Naive thymus-derived CD8-positive, alpha-beta T cell (primary cell): ENCODE measurements around the gene SPSB1. TPM values are rescaled to one million over a fixed set of nuclear protein-coding genes. Genes with fewer than 3 reads are reported as not detected.

ENCODE experiments used
- ATAC-seq, 2 donors: fragments of 150-1000 bp; cut with Tn5 transposase in 1 of 2; sonication (Bioruptor Pico), chemical (Tn5 transposase) in 1 of 2; 1 replicate in 1 of 2; 2 replicates in 1 of 2; pipeline ENCODE4 v1.10.0; 2021; ENCODE audit warnings: mild to moderate bottlenecking in 2 of 2, moderate library complexity in 2 of 2
- POLR2A ChIA-PET: fragments of 350-600 bp; sonication (Branson Sonifier 250); formaldehyde crosslinking; loops from one replicate; lab custom pipeline; 2021; ENCODE audit warnings: antibody characterized with exemption; lab: Charles Lee
- DNase-seq, 10 donors: peaks; one replicate each; pipeline versions ENCODE4 v3.0.0 to v3.0.0-alpha.2; 2020 to 2022
- H3K27ac Mint-ChIP-seq, 10 donors: one replicate each; pipeline ENCODE4 v1.8.0; 2020 to 2022; ENCODE audit warnings: mild to moderate bottlenecking in 10 of 10, mixed read lengths in 10 of 10, moderate library complexity in 4 of 10, inconsistent platforms in 1 of 10
- H3K27me3 Mint-ChIP-seq, 5 donors: one replicate each; pipeline ENCODE4 v1.8.0; 2021 to 2022; ENCODE audit warnings: mixed read lengths in 5 of 5
- H3K36me3 Mint-ChIP-seq, 3 donors: one replicate each; pipeline ENCODE4 v1.8.0; 2020 to 2022; ENCODE audit warnings: mixed read lengths in 3 of 3, mild to moderate bottlenecking in 2 of 3, inconsistent platforms in 1 of 3
- H3K4me1 Mint-ChIP-seq, 4 donors: one replicate each; pipeline ENCODE4 v1.8.0; 2021 to 2022; ENCODE audit warnings: mixed read lengths in 4 of 4
- H3K4me3 Mint-ChIP-seq, 10 donors: one replicate each; pipeline ENCODE4 v1.8.0; 2020 to 2022; ENCODE audit warnings: mild to moderate bottlenecking in 10 of 10, mixed read lengths in 10 of 10, moderate library complexity in 6 of 10, inconsistent platforms in 1 of 10
- H3K9me3 Mint-ChIP-seq, 9 donors: one replicate each; pipeline ENCODE4 v1.8.0; 2020 to 2022; ENCODE audit warnings: mixed read lengths in 9 of 9, mild to moderate bottlenecking in 3 of 9, inconsistent platforms in 1 of 9, moderate library complexity in 1 of 9
- polyA plus RNA-seq, 3 donors: library from polyadenylated mRNA; unstranded; fragments of 300-500 nt; fragmentation: Illumina TruSeq; gene quantifications; one replicate each; pipeline ENCODE4 v1.2.3, GENCODE V29; 2021
- total RNA-seq, 8 experiments: library from RNA in 2 of 8; stranded (reverse) in 2 of 8; gene quantifications; one replicate each; pipeline ENCODE4 v1.2.3 and lab custom pipeline; 2021 to 2026

The SPSB1 gene
- total and polyA plus RNA-seq, 5 experiments from 2014 or later, result 0.44 to 1.7 (median 1.5) TPM

DNA sequence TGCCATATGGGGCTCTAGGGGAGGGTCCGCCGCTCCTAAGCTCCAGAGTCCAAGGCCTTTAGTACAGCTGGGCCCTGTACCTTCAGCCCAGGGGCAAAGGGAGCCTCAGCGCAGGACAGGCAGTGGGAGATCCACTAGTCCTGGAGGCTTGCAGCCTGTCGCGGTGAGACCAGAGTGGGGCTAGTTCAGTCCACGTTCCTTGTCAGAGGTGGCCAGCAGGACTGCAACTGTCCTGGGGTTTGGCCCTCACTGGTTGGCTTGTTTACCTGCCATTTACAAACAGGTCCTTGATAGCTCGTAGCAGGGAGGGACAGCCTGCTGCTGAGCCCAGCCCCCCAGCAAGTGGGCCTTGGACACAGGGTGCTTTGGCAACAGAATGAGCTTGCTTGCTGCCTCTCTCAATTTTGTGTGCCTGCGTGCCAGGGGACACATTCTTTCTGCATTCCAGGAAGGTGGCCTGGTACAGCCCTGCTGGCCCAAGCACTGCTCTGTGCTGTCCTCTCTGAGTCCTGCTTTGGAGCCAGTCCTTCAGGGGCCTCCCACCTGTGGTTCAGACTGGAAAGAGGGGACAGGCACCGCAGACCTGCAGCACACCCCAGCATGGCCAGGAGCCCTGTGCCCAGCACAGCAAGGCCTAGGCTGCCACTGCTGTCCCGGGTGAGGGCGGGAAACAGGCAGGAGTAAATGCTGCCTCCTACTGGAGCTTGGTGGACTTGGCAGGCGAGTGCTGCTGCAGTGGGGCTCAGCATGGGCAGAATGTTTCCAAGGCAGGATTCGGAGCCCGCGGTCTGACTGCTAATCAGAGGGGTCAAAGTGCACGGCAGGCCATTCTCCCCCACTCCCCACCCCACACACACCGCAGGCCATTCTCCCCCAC lies 42.9 kb upstream of the SPSB1 start:
- Mint-ChIP-seq H3K4me3 (no peak overlapping the region), H3K27me3 (no peaks in the 10 kb centered on the region), H3K36me3 (peaks cover 0 to 44% (median 2%) of the 10 kb centered on the region in 3 donors), H3K9me3 (no peaks in the 10 kb centered on the region), H3K27ac (no peak overlapping the region), H3K4me1 (peaks cover 12 to 27% (median 17%) of the 10 kb centered on the region in 4 donors)
- POLR2A ChIA-PET, result interaction anchor here (1.6 kb wide), 1 partner anchor 15 kb away, joined by 3 read pairs; the partner anchor contains the start of gene H6PD
- ATAC-seq (peak in 1 of 2 donors; percentile 35), DNase-seq (peak in 1 of 10 donors; percentile 17)

DNA sequence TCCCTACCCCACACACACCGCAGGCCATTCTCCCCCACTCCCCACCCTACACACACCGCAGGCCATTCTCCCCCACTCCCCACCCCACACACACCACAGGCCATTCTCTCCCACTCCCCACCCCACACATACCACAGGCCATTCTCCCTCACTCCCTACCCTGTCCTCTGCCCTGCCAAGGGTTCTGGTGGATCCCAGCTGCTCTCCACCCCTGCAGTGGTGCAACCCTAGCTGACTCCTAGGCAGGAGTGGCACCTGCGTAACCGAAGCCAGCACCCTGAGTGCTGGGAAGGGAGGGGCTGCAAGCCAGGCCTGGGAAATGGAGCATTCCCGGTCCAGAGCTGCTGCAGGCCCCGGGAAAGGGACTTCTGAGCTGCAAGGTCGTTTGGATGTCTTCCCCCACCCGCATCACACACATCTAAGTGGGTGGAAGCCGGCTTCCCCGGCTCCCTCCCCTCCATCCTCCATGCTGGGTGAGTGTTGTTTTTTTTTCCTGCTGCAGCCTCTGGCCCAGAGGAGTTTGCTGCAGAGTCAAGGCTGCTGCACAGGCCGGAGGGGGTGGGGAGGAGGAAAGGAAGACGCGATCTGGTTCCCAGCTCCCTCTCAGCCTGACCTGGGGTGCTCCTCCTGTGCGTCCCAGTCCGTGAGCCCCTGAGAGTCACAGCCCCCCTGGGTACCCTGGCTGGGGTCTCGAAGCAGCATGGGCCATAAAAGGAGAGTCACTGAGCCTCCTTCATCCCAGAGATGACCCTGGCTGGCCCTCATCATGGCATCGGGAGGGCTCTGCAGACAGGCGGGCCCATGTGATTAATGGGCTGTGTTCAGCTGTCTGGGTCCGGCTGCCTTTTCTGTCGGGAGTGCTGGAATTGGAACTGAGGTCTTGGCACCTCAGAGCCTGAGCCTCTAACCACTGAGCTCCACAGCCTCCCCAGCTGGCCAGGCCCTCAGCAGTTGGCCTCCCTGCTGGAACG lies 42.0 kb upstream of the SPSB1 start:
- Mint-ChIP-seq H3K27me3 (no peaks in the 10 kb centered on the region), H3K4me3 (no peak overlapping the region), H3K27ac (no peak overlapping the region), H3K9me3 (no peaks in the 10 kb centered on the region), H3K36me3 (peaks cover 0 to 40% (median 2%) of the 10 kb centered on the region in 3 donors), H3K4me1 (peaks cover 12 to 25% (median 17%) of the 10 kb centered on the region in 4 donors)
- DNase-seq (peak in 1 of 10 donors; percentile 58), ATAC-seq (no peak)
- POLR2A ChIA-PET, result interaction anchor here (0.6 to 1.6 kb wide), 2 partner anchors 16 to 18 kb away, joined by 3 to 5 read pairs; partner anchors contain the start of gene H6PD

DNA sequence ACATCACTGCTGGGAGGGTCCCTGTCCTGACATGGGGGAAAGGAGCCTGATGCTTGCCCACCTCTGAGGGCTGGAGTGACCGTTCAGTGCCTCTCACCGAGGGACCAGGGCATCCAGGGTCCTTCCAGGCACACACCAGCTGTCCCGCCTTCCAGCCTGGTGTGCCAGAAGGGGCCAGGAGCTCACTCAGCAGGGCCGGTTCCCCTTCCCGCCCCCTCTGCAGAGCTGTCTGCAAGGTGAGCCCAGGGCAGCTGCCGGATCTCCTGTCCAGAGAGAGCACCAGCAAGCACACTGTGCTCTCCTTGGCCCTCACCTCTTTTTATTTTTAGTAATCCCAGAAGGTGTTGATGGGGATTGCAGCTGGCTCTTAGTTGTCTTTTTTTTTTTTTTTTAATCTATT lies 41.2 kb upstream of the SPSB1 start:
- Mint-ChIP-seq H3K27ac (no peak overlapping the region), H3K9me3 (no peaks in the 10 kb centered on the region), H3K36me3 (peaks cover 0 to 35% (median 2%) of the 10 kb centered on the region in 3 donors), H3K4me1 (peaks cover 12 to 21% (median 16%) of the 10 kb centered on the region in 4 donors), H3K27me3 (no peaks in the 10 kb centered on the region), H3K4me3 (no peak overlapping the region)
- POLR2A ChIA-PET, result interaction anchor here (0.6 kb wide), 1 partner anchor 17 kb away, joined by 5 read pairs; no protein-coding TSS in a partner anchor
- no peak for ATAC-seq
- DNase-seq, result peak in 1 of 10 donors; percentile 50

DNA sequence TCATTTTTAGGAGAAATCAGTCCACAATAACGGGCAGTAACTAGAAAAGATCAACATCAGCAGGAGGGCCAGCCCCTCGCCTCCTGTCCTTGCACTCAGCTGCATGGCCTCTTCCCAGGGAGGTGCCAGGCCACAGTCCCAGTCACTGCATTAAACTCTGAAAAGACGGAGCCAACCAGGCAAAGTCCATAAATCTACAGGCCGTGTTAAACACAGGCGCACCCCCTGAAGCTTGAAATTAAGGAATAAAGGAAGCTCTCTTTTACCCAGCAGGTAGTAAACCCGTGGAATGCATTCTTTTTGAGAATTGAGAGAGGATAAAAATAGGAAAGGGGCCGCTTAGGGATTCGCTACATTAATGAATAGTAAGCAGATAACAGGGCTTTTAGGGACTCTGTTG lies 39.7 kb upstream of the SPSB1 start:
- Mint-ChIP-seq H3K27ac (no peak overlapping the region), H3K4me3 (no peak overlapping the region), H3K36me3 (peaks cover 0 to 34% (median 2%) of the 10 kb centered on the region in 3 donors), H3K9me3 (no peaks in the 10 kb centered on the region), H3K4me1 (peaks cover 12 to 28% (median 23%) of the 10 kb centered on the region in 4 donors), H3K27me3 (no peaks in the 10 kb centered on the region)
- DNase-seq, result no peak
- no peak for ATAC-seq
- POLR2A ChIA-PET, result interaction anchor here (0.7 kb wide), 2 partner anchors 15 to 18 kb away, joined by 3 to 4 read pairs; partner anchors contain the start of gene H6PD

DNA sequence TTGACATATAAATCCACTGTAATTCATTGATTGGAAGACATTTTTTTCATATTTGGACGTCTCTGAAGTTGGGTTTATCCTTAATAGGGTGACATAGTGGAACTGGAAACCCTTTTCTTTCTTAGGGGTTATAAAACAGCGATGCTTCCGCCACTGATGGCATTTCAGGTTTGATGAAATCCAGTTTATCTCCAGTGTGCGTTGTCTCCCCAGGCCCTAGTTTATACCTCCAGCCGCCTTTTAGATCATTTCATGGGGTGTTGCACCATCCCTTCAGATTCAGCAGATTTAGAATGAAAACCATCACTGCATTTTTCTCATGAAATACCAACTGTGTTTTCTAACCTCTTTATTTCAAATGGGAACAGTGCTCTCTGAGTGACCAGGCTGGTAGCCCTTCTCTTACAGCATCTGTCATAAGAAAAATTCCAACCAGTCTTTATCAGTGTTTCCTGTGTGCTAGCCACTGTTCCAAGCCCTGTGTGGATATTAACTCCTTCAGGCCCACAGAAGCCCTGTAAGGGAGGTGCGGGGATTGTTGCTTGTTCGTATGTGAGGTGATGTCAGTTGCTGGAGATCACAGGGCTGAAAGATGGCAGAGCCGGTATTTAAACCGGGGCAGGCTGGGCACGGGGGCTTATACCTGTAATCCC lies 39.1 kb upstream of the SPSB1 start:
- Mint-ChIP-seq H3K27me3 (no peaks in the 10 kb centered on the region), H3K4me1 (peaks cover 12 to 33% (median 28%) of the 10 kb centered on the region in 4 donors), H3K27ac (peak overlapping the region in 1 of 10 donors; percentile 31), H3K9me3 (no peaks in the 10 kb centered on the region), H3K36me3 (peaks cover 0 to 30% (median 2%) of the 10 kb centered on the region in 3 donors), H3K4me3 (no peak overlapping the region)
- no peak for ATAC-seq
- POLR2A ChIA-PET, result interaction anchor here (0.7 kb wide), 1 partner anchor 14 kb away, joined by 4 read pairs; no protein-coding TSS in a partner anchor
- no peak for DNase-seq

DNA sequence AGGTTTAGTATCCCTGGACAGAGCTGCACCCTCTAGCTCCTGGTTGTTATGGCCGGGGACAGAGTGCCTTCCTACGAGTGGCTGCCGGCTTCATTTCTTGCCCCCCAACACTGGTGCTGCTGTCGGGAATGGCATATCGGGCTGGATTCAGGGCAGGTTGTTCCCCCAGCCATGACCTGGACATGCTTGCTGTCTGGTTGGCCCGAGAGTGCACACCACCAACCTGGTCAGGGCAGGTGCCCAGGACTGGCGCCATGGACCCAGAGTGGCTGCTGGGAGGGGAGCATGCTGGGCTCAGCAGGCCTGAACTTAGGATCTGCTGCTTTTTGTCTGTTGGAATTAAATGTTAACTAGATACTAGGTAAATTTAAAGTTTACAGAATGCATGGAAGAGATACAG lies 36.4 kb upstream of the SPSB1 start:
- Mint-ChIP-seq H3K36me3 (peaks cover 0 to 27% (median under 1%) of the 10 kb centered on the region in 3 donors), H3K27ac (no peak overlapping the region), H3K9me3 (no peaks in the 10 kb centered on the region), H3K4me3 (no peak overlapping the region), H3K27me3 (no peaks in the 10 kb centered on the region), H3K4me1 (peaks cover 20 to 55% (median 47%) of the 10 kb centered on the region in 4 donors)
- ATAC-seq (no peak), DNase-seq (no peak)
- POLR2A ChIA-PET, result interaction anchor here (1.0 kb wide), 1 partner anchor 22 kb away, joined by 4 read pairs; the partner anchor contains the start of gene H6PD

DNA sequence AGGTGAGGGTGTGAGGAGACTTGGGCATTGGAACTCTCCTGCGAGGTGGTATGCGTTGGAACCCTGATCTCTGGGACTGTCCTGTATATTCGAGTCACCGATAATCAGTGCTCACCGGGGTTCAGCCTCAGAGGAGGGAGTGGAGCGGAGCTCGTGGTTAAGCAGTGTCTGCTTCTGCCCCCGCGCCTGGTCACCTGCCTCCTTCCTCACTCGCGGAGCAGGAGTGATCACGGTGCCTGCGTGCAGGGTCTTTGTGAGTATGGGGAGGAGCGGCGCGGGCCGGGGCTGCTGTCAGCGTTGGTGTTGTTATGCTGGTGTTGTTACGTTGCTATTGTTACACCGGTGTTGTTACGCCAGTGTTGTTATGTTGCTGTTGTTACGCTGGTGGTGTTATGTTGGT lies 34.8 kb upstream of the SPSB1 start:
- no peaks in the 10 kb centered on the region for H3K9me3 Mint-ChIP-seq
- ATAC-seq (no peak), DNase-seq (no peak)
- H3K27me3 Mint-ChIP-seq, result no peaks in the 10 kb centered on the region
- H3K36me3 Mint-ChIP-seq, result peaks cover 0 to 27% (median 3%) of the 10 kb centered on the region in 3 donors
- POLR2A ChIA-PET, result no interaction called here
- H3K4me3 Mint-ChIP-seq, result no peak overlapping the region
- peaks cover 20 to 55% (median 46%) of the 10 kb centered on the region in 4 donors for H3K4me1 Mint-ChIP-seq
- peak overlapping the region in 3 of 10 donors; percentile 20 to 78 (median 68) for H3K27ac Mint-ChIP-seq

DNA sequence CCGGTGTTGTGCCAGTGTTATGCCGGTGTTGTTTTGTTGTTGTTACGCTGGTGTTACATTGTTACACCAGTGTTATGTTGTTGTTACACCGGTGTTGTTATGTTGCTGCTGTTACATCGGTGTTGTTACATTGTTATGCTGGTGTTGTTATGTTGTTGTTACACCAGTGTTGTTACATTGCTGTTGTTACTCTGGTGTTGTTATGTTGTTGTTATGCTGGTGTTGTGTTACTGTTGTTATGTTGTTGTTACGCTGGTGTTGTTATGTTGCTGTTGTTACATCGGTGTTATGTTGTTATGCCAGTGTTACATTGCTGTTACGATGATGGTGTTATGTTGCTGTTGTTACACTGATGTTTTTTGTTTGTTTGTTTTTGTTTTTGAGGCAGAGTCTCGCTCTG lies 34.1 kb upstream of the SPSB1 start:
- Mint-ChIP-seq H3K9me3 (no peaks in the 10 kb centered on the region), H3K27me3 (no peaks in the 10 kb centered on the region), H3K4me1 (peaks cover 18 to 54% (median 44%) of the 10 kb centered on the region in 4 donors), H3K27ac (peak overlapping the region in 2 of 10 donors; percentile 6 to 26), H3K36me3 (peaks cover 0 to 27% (median 3%) of the 10 kb centered on the region in 3 donors), H3K4me3 (no peak overlapping the region)
- POLR2A ChIA-PET, result no interaction called here
- DNase-seq (no peak), ATAC-seq (no peak)

DNA sequence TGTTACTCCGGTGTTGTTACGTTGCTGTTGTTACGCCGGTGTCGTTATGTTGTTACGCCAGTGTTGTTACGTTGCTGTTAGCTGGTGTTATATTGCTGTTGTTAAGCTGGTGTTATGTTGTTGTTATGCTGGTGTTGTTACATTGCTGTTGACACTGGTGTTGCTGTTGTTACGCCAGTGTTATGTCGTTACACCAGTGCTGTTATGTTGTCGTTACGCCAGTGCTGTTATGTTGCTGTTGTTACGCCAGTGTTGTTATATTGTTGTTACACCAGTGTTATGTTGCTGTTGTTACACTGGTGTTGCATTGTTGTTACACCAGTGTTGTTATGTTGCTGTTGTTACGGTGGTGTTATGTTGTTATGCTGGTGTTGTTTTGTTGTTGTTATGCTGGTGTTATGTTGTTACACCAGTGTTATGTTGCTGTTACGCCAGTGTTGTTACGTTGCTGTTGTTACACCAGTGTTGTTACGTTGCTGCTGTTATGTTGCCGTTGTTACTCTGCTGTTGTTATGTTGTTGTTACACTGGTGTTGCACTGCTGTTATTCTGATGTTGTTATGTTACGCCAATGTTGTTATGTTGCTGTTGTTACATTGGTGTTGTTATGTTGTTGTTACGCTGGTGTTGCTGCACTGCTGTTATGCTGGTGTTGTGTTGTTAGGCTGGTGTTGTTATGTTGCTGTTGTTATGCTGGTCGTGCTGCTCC lies 32.5 kb upstream of the SPSB1 start:
- Mint-ChIP-seq H3K27me3 (no peaks in the 10 kb centered on the region), H3K27ac (peak overlapping the region in 2 of 10 donors; percentile 15 to 23), H3K4me1 (peaks cover 8 to 40% (median 36%) of the 10 kb centered on the region in 4 donors), H3K4me3 (no peak overlapping the region), H3K36me3 (peaks cover 0 to 35% (median 7%) of the 10 kb centered on the region in 3 donors), H3K9me3 (no peaks in the 10 kb centered on the region)
- ATAC-seq (no peak), DNase-seq (no peak)
- POLR2A ChIA-PET, result no interaction called here

DNA sequence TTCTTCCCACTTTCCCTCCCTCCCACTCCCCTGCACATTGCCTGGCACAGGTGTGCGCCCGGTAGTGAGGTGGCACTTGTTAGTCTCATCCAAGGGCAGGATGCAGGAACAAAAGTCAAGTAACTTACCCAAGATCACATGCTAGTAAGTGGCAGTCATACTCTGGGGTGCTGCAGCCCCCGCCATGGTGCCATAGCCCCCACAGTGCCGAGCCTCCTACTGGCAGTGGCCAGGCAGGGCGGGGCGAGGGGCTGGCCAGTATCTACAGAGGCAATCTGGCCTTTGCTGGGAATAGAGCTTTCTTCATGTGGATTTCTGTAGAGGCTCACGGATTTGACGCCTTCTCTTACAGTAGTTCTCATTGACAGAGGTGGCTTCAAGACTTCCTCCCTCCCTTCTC lies 31.2 kb upstream of the SPSB1 start:
- Mint-ChIP-seq H3K9me3 (no peaks in the 10 kb centered on the region), H3K4me3 (no peak overlapping the region)

More for the DNA sequence above, 31.2 kb upstream of the SPSB1 start:
- peak overlapping the region in 1 of 10 donors; percentile 2 for H3K27ac Mint-ChIP-seq
- H3K4me1 Mint-ChIP-seq, result peaks cover 8 to 41% (median 36%) of the 10 kb centered on the region in 4 donors
- peaks cover 0 to 36% (median 10%) of the 10 kb centered on the region in 3 donors for H3K36me3 Mint-ChIP-seq
- no peak for DNase-seq
- POLR2A ChIA-PET, result no interaction called here
- ATAC-seq, result no peak
- no peaks in the 10 kb centered on the region for H3K27me3 Mint-ChIP-seq
